Mucosa of gallbladder (tissue), 1 donor: ENCODE data around the gene SORT1. TPM values are rescaled to one million over a fixed set of nuclear protein-coding genes. Genes with fewer than 3 reads are reported as not detected.
"Not testable (repeated sequence)": the region's sequence is repeated elsewhere in the genome, so short reads cannot be mapped to it uniquely, and the experiment has no call there.

Experiments used
- DNase-seq: peaks from one replicate; pipeline ENCODE4 v3.0.0-alpha.2; 2020; ENCODE audit warnings: low spot score
- total RNA-seq: library from RNA; stranded (reverse); gene quantifications from one replicate; pipeline ENCODE4 v1.2.1, GENCODE V29; 2021
- donor health status: DM: no; HTN: no; CAD: no.

Gene SORT1
- total RNA-seq, 1 donor from 2014 or later: 96.7 TPM

DNA sequence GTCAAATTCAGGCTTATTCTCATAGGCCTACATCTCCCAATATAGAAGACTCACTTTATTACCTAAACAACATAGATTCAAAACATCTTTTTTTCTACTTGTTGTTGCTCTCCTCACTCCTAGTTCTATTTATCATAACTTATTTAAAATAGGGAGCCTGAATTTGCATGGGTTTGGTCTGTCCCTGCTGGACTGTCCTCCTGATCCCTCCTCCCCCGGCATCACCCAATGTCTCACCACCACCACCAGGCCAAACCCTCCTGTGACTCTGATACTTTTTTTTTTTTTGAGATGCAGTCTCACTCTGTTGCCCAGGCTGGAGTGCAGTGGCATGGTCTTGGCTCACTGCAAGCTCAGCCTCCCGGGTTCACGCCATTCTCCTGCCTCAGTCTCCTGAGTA, 59.1 kb downstream of the SORT1 start:
- DNase-seq: no peak

DNA sequence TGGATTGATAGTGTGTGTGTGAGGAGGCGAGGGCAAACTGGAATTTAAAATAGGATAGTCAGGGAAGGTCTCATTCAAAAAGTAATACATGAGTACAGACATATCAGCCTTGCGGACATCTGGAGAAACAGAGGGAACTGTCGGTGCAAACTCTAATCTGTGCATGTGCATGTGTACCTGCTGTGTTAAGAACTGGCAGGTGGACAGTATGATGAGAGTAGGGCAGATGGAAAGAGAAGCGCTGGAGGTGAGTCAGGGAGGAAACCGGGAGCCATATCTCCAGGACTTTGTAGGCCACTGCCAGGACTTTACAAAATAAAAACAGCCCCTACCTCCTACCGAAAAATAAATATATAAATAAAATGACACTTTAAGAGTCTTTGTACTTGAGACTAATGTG, 59.6 kb downstream of the SORT1 start:
- DNase-seq: no peak

DNA sequence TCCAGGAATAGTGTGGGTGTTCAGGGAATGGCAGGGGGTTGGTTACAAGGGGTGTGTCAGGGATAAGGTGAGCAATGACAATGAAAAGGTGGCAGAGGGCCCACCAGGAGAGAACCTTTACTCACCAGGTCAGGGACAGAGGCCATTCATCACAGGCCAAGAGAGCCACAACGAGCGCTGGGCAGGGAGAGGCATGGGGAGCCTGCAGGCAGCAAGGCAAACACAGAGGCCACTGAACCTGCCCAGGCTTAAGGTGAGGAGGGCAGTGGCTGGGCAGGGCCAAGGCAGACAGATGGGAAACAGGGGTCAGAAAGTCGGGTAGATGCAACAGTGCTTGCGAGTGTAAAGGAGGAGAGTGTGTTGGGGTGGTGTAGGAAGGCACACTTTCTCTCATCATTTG, 62.6 kb downstream of the SORT1 start:
- DNase-seq: no peak

GRCh38 chr1:109331113-109331512, 66.6 kb downstream of the SORT1 start:
- DNase-seq: no peak

GRCh38 chr1:109327285-109327684, 70.4 kb downstream of the SORT1 start:
- DNase-seq: no peak

DNA sequence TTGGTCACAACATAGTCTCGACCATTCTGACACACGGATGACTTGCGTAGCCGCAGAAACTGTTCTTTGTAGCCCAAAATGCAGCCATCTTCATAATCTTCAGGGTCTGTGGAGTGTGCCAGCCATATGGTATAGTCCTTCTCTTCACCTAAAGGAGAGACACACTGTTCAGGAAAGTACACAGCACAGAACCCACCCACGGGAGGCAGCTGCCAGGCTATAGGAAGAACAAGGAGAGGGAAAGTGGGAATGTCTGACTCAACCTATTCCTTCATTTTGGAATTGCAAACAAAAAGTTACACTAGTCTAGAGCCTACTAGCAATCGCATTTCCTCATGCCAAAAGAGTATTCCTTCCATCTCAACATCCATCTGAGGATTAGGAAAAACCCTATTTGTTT, 74.7 kb downstream of the SORT1 start:
- no peak for DNase-seq

- DNase-seq: no peak
Measured at GRCh38 chr1:109319114-109319513, 78.6 kb downstream of the SORT1 start.

- DNase-seq: no peak
Measured at GRCh38 chr1:109316506-109316905, 81.2 kb downstream of the SORT1 start.

- no peak for DNase-seq
Measured at GRCh38 chr1:109315288-109315687, 82.4 kb downstream of the SORT1 start.

- no peak for DNase-seq
Measured at GRCh38 chr1:109314795-109315194, 82.9 kb downstream of the SORT1 start.

DNA sequence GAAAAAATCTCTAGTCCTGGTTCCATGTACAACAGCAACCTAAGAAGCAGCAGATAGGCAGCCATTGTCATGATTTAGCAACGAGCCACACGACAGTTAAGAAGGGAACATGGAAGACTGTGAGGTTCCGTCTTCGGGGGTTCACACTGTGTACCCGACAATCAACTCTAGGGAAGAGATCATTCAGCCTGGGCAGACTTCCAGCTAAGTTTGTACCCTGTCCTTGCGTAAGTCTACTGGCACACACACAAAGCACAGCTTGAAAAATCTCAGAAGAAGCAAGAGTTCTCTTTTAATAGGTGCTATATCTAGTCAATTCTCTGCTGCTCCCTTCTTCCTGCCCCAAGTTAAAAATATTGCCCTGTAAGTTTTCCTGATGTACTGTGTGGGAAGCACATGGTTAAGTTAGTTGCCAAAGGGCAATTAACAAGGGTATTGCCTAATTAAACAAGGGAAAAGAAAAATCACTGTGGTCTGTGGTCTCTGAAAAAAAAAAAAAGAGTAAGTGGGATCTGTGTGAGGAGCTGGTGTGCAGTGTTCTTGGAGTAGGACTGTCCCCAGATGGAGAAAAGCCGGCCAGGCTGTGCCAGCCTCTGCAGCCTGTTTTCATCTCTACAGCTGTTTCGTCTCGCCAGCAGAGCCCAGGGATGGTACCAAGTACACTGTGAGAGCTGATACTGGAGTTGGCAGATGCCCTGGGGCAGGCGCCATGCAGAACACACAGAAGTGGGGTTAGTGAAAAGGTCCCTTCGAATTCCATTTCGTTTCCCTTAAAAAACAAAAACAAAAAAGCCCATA, 84.5 kb downstream of the SORT1 start:
- no peak for DNase-seq

DNA sequence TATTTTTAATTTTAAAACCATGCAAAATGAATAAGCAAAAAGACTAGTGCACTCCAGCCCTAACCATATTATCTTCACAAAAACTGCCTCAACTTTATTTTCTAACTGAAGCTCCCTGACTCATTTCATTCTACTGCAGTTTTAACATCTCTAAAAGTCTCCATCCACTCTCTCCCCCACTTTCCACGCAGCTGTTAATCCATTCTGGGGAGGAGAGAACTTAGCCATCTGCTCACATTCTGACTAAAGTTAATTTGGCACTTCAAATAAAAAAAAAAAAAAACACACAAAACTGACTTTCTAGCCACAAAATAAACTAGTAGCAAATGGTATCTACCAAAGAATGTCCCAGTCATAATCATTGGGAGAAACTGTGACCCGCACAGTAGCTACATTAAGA, 85.5 kb downstream of the SORT1 start:
- no peak for DNase-seq

DNA sequence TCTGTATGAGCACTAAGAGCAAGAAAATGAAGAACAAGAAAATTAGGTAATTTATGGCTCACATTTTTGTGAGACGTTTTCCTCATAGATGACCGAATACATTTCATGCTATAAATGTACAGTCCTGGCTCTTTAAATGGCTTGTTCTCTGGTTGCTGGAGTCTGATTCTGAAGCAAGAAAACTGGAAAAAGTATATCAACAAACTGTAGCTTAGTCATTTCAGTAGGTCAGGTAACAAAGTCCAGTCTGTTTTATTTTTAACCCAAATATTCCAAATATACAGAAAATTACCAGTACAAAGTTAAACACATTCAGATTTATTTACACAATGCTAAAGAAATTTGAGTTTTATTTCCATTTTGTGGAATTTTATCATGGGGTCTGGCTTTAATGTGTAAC, 88.4 kb downstream of the SORT1 start:
- DNase-seq: no peak

DNA sequence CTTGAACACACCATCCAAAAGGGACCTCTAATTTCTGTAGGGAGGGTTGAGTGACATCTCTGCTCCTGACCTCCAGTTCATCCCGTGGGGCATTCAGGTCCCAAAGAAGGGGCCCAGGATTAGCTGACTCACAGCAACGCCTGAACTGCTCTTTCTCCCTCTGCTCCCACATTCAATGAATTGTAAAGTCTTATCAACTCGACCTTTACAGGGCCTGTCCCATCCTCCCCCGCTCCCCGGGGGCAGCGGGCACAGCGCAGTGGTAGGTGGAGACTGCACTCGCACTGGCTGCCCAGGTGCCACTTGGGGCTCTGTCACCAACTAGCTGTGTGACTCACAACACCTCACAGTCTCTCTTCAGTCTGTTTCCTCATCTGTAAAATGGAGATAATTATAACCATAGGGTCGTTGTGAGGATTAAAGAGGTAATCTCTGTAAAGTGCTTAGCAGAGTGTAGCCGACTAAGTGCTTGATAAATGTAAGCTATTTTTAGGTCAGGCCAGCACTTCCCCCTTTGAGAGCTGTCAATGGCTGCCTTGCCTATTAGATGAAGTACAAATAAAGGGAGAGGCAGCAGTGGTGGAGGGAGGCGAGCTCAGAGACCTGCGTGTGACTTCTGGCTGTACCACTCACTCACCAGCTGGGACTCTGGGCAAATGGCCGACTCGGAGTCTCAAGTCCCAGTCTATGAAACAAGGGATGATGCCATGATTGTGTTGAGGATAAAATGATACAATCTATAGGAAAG, 90.3 kb downstream of the SORT1 start:
- no peak for DNase-seq

DNA sequence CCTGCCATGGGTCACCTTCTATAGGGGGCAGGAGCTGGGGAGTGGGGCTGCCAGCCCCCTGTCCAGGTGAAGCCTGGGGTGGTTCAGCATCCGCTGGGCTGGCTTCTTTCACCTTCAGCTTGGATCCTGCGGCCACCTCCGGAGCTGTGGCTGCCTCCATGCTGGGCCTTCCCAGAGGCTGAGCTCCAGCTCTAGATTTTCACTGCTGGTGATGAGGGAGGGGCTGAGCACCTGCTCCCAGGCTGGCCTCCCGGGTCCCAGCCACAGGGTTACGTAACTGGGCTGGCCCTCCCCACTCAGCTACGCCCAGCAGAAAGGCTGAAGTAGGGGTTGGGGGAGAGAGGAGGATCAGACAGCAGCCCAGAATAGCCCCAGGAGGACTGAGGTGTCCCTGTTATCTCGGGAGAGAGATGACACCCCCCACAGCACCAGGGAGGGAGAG, 90.9 kb downstream of the SORT1 start, which contains the start of gene MYBPHL:
TSS of gene MYBPHL (minus strand) at position 180 of the 442 bp plus-strand sequence. CDS start at position 160, 20 bp downstream.
- DNase-seq: no peak

DNA sequence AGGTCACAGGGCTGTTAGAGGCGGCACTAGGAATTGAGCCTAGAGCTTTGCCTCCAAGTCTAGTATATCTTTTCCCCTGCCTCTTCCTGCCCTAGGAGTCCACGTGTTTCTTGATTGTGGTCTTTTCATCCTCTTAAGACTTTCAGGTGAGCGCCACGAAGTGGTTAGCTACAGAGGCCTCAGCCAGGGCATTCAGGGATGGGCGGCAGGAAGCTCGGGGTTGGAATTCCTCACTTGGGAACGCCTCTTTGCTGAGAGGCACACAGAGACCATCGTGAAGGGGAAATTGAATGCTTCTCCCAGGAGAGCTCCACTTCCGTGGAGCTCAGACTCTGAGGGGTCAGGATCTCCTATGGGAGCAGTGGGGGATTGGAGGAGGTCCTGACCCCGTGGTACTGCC, 91.7 kb downstream of the SORT1 start:
- not testable (repeated sequence) for DNase-seq

DNA sequence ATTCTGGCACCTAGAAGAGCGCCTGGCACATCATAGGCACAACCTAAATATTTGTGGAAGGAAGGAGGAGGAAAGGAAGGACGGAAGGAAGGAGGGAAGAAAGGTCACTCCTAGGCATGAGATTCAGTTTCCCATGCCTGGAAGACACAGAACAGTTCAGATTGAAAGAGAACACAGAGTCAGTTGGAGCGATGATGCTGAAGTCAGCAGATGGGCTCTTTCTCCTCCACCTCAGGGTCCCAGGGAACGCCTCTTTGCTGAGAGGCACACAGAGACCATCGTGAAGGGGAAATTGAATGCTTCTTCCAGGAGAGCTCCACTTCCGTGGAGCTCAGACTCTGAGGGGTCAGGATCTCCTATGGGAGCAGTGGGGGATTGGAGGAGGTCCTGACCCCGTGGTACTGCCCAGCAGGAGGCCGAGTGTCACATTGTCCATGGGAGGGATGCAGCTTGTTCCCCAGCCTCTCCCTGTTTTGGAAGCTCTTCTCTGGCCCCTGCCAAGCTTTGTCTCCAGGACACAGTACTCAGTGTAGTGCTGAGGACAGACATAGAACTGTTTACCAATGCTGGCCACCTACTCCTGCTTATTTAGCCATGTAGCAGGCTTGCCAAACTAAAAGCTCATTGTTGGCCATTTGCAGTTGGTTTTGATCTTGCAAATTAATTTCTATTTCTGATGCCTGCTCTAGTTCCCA, 93.3 kb downstream of the SORT1 start:
- no peak for DNase-seq

DNA sequence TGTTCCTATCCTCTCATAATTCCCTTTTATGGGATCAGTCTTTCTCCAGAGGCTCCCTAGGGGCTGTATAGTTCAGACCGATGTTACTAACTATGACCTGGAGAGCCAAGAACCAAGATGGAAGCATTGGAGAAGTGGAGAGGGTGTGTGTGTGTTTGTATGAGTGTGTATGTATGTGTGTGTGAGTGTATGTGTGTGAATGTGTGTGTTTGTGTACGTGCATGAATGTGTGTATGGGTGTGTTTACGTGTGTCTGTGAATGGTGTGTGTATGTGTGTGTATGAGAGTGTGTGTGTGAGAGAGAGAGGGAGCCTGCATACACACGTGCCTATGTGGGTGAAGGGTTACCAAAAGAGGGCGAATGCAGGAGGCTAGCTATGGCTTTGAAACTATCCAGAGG, 95.8 kb downstream of the SORT1 start:
- DNase-seq: no peak

GRCh38 chr1:109300650-109301151, 97.0 kb downstream of the SORT1 start:
- no peak for DNase-seq

- no peak for DNase-seq
Measured at GRCh38 chr1:109299558-109300343, 98.0 kb downstream of the SORT1 start.
